ENCODE measurements around the gene SLCO1C1. TPM values are rescaled to one million over a fixed set of nuclear protein-coding genes. Genes with fewer than 3 reads are reported as not detected.
"Not testable (repeated sequence)": the region's sequence is repeated elsewhere in the genome, so short reads cannot be mapped to it uniquely, and the experiment has no call there.

Gene SLCO1C1
- total and polyA plus RNA-seq, 9 of the 15 experiments (the other 6 are each of a cell fraction or from before 2014, with no cell fraction given): not detected

DNA sequence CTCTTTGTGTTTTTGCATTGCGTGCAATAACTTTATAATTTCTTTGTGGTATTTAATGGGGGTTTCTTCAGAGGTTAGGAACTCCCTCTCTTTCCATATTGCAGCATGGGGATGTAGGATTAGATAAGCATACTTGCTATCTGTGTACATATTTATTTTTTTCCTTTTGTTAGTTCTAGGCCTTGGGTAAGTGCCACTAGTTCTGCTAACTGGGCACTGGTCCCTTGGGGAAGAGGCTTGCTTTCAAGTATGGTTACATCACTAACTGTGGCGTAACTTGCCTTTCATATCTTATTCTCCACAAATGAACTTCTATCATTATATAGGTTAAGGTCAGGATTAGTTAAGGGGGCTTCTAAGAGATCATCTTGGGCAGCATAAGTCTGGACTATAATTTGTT lies 83.8 kb downstream of the SLCO1C1 start:
- Histone ChIP-seq H3K4me1 (replicated peaks in 1 of 2; ENCODE audit: control insufficient read depth in 2 of 2, insufficient read depth in 2 of 2, low read length in 2 of 2) (no peaks in the 10 kb centered on the region), H3K4me2 (ENCODE audit: insufficient read depth, low read length) (no peak overlapping the region), H3K27ac (ENCODE audit: extremely low read depth, low read depth, low read length) (no peak overlapping the region), H3K36me3 (ENCODE audit: control insufficient read depth, insufficient read depth, low read length) (no peaks in the 10 kb centered on the region), H3K9me3 (replicated peaks; ENCODE audit: control insufficient read depth, insufficient read depth, low read depth, low read length) (no peaks in the 10 kb centered on the region), H3K9ac (ENCODE audit: insufficient read depth in 1 of 2, low read depth in 2 of 2, low read length in 2 of 2) (no peak overlapping the region), H3K27me3 (ENCODE audit: control insufficient read depth in 2 of 2, insufficient read depth in 2 of 2, low read length in 2 of 2) (no peaks in the 10 kb centered on the region), H3K4me3 (no peak overlapping the region), H2AFZ (ENCODE audit: low read depth, low read length) (no peak overlapping the region), H4K20me1 (replicated peaks; ENCODE audit: control insufficient read depth, insufficient read depth, low read length) (no peaks in the 10 kb centered on the region), H3K79me2 (ENCODE audit: control insufficient read depth, insufficient read depth, low read length) (no peaks in the 10 kb centered on the region), H3K9me1 (ENCODE audit: control insufficient read depth, insufficient read depth, low read length) (no peaks in the 10 kb centered on the region)
- 0% methylated on average over 2 of the region's 2 CpGs for whole genome bisulfite sequencing (ENCODE audit: insufficient coverage, low coverage, missing lambda C conversion rate)
- in situ Hi-C loops (cut with MboI) (no loop called here), intact Hi-C loops (cut with micrococcal nuclease) (no loop called here)
- TF ChIP-seq HDAC2 (IDR thresholded peaks at IDR 0.05) (no peak), NFIX (CRISPR knock-in tag; IDR thresholded peaks at IDR 0.05; ENCODE audit: low read depth) (no peak), MYC (IDR thresholded peaks at IDR 0.05; ENCODE audit: low read depth, low read length) (no peak), MYC (CRISPR knock-in tag; IDR thresholded peaks at IDR 0.05; ENCODE audit: borderline replicate concordance, low read depth) (no peak), MCM5 (IDR thresholded peaks at IDR 0.05; ENCODE audit: low read depth) (no peak), DDX20 (tag; IDR thresholded peaks at IDR 0.05; ENCODE audit: low read depth) (no peak), ZNF445 (CRISPR knock-in tag; IDR thresholded peaks at IDR 0.05; ENCODE audit: low read depth) (no peak), KAT2B (IDR thresholded peaks at IDR 0.05; ENCODE audit: low read depth, low read length) (no peak), SMAD3 (CRISPR knock-in tag; conservative IDR thresholded peaks at IDR 0.05) (no peak), NELFE (IDR thresholded peaks at IDR 0.05; ENCODE audit: insufficient read depth, insufficient read length) (no peak)
- FAIRE-seq (no peak), ATAC-seq (no peak), DNase-seq (ENCODE audit: extremely low read depth in 1 of 4, low spot score in 3 of 4) (no peak)
- POLR2A ChIA-PET: no interaction called here
- CTCF ChIA-PET (ENCODE audit: low intra/inter-chr PET ratio): no interaction called here
- no TSS peak for BruUV-seq (replicated peaks)

- H3K36me3 ChIP-seq (ENCODE audit: control insufficient read depth, insufficient read depth, low read length); BruUV-seq (replicated peaks); H3K4me3 ChIP-seq; H3K4me1 ChIP-seq (replicated peaks in 1 of 2; ENCODE audit: control insufficient read depth in 2 of 2, insufficient read depth in 2 of 2, low read length in 2 of 2); H3K79me2 ChIP-seq (ENCODE audit: control insufficient read depth, insufficient read depth, low read length); H3K9ac ChIP-seq (ENCODE audit: insufficient read depth in 1 of 2, low read depth in 2 of 2, low read length in 2 of 2); intact Hi-C loops (cut with micrococcal nuclease); in situ Hi-C loops (cut with MboI); POLR2A ChIA-PET; FAIRE-seq; H3K9me1 ChIP-seq (ENCODE audit: control insufficient read depth, insufficient read depth, low read length); H3K9me3 ChIP-seq (replicated peaks; ENCODE audit: control insufficient read depth, insufficient read depth, low read depth, low read length); ATAC-seq; DNase-seq (ENCODE audit: extremely low read depth in 1 of 4, low spot score in 3 of 4); CTCF ChIA-PET (ENCODE audit: low intra/inter-chr PET ratio); H3K27me3 ChIP-seq (ENCODE audit: control insufficient read depth in 2 of 2, insufficient read depth in 2 of 2, low read length in 2 of 2); H3K4me2 ChIP-seq (ENCODE audit: insufficient read depth, low read length); H3K27ac ChIP-seq (ENCODE audit: extremely low read depth, low read depth, low read length); H4K20me1 ChIP-seq (replicated peaks; ENCODE audit: control insufficient read depth, insufficient read depth, low read length); H2AFZ ChIP-seq (ENCODE audit: low read depth, low read length): not testable (repeated sequence)
- WGBS (ENCODE audit: insufficient coverage, low coverage, missing lambda C conversion rate): 0% methylated on average over 2 of the region's 3 CpGs
These were observed 84.8 kb downstream of the SLCO1C1 start for GRCh38 chr12:20779971-20780370.

GRCh38 chr12:20783796-20784357 lies 88.7 kb downstream of the SLCO1C1 start:
- H3K27ac ChIP-seq (ENCODE audit: extremely low read depth, low read depth, low read length); H3K4me1 ChIP-seq (replicated peaks in 1 of 2; ENCODE audit: control insufficient read depth in 2 of 2, insufficient read depth in 2 of 2, low read length in 2 of 2); intact Hi-C loops (cut with micrococcal nuclease); in situ Hi-C loops (cut with MboI); H3K4me3 ChIP-seq; H3K36me3 ChIP-seq (ENCODE audit: control insufficient read depth, insufficient read depth, low read length); BruUV-seq (replicated peaks); DNase-seq (ENCODE audit: extremely low read depth in 1 of 4, low spot score in 3 of 4); H4K20me1 ChIP-seq (replicated peaks; ENCODE audit: control insufficient read depth, insufficient read depth, low read length); H3K4me2 ChIP-seq (ENCODE audit: insufficient read depth, low read length); H3K27me3 ChIP-seq (ENCODE audit: control insufficient read depth in 2 of 2, insufficient read depth in 2 of 2, low read length in 2 of 2); FAIRE-seq; H3K79me2 ChIP-seq (ENCODE audit: control insufficient read depth, insufficient read depth, low read length); POLR2A ChIA-PET; H3K9me3 ChIP-seq (replicated peaks; ENCODE audit: control insufficient read depth, insufficient read depth, low read depth, low read length); H2AFZ ChIP-seq (ENCODE audit: low read depth, low read length); CTCF ChIA-PET (ENCODE audit: low intra/inter-chr PET ratio); H3K9me1 ChIP-seq (ENCODE audit: control insufficient read depth, insufficient read depth, low read length); ATAC-seq; H3K9ac ChIP-seq (ENCODE audit: insufficient read depth in 1 of 2, low read depth in 2 of 2, low read length in 2 of 2): not testable (repeated sequence)
- 0% methylated on average over 10 of the region's 13 CpGs for WGBS (ENCODE audit: insufficient coverage, low coverage, missing lambda C conversion rate)
